ENCODE data around the gene HTR2B.
"Not testable (repeated sequence)": the region's sequence is repeated elsewhere in the genome, so short reads cannot be mapped to it uniquely, and the experiment has no call there.

Gene HTR2B

DNA sequence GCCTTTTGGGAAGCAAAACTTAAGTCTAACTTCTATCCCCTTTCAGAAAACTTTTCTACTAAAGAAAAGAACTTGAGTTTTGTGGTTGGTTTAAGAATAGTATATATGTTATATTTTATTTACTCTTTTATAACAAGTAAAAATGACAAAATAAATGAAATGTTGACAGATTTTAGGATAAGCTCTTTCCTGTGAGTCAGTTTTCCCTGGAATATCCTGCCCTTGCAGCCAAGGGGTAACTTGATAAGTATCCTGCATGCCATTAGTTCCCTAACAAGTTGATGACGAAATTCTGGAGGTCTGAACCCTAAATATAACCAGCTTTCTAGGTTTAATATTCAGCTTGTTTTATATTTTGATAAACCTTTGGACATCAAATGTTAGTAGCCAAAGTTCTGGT lies 7.3 kb upstream of the HTR2B start:
- DNase-seq: no peak

DNA sequence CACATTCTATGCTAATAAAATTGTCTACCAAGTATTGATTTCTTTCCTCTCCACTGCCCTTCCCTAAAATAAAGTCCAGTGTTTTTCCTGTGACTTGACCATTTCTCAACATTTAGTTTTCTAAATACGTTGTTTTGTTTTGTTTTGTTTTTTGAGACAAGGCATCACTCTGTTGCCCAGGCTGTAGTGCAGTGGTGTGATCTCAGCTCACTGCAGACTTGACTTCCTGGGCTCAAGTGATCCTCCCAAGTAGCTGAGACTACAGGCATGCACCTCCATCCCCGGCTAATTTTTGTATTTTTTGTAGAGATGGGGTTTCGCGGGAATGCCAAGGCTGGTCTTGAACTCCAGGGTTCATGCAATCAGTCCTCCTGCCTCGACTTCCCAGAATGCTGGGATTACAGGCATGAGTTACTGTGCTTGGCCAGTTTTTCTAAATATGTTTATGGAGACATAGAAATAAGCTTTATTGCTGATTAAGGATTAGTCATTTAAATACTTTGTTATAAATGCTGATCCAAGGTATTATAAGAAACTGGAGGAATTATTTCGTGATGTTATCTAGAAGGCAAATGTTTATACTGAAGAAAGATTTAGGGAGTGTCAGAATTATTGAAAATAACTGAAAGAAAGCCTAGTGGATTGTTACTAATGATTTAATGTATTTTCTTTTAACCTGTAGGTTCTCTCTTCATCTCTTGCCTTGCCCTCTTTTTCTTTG lies 5.7 kb upstream of the HTR2B start:
- no peak for DNase-seq

DNA sequence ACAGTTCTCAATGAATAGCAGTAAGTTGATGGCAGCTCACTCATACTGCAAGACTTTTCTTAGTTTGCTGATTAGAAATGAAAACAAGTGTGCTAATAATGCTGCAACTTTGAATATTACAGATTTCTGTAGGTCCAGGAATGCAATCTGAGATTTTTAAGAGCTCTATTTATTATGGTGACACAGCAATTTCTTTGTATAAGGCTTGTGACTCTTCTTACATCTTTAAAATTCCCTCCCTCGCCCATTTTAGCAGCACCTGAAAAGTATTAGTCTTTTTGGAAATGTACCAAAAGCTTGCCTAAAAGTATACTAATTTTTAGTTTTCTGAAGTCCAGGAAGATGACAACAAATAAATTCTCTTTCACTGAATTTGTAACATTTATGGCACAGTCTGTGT lies 4.4 kb upstream of the HTR2B start:
- DNase-seq: no peak

DNA sequence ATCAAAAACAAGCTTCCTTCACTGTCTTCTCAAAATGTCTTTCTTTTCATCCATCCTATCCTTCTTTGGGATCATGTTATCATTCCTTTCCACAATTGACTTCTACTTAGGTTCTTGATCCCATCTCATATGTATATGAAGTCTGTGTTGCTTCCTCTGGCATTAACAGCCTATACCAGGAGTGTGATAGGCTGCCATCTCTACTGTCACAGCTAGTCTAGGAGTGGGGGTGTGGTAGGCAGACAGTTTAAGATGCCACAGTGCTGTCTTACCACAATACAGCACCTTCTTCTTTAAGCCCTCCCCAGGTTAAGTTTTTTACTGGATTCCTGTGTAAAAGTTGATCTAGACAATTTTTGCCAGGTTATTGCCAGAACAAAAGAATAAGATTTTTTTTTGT lies 3.7 kb upstream of the HTR2B start:
- no peak for DNase-seq

DNA sequence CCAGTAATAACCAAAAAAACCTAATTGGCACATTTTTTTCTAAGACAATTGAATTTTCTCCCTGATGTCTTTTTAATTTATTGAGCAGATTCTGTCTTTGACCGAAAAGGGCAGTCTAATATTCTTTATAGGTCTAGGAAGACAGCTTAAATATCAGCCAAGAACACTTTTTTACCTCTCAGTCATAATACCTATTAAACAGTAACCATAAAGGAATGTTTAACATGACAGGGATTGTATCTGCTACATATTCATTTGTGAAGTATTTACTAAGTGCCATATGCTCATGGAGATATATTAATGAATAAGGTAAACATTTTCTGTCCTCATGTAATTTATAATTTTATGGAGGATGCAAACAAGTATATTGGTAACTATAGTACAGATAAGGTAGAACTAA lies 3.1 kb upstream of the HTR2B start:
- no peak for DNase-seq

GRCh38 chr2:231127480-231127879 lies 2.6 kb upstream of the HTR2B start:
- DNase-seq: no peak

DNA sequence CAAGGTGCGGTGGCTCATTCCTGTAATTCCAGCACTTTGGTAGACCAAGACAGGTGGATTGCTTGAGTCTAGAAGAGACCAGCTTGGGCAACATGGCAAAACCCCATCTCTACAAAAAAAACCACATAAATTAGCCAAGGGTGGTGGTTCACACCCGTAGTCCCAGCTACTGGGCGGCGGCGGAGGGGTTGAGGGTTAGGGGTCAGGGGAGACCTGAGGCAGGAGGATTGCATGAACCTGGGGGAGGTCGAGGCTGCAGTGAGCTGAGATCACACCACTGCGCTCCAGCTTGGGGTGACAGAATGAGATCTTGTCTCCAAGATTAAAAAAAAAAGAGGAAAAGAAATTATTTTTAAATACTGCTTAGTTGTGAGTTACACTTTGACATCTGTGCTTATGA lies 1.3 kb upstream of the HTR2B start:
- DNase-seq: no peak

DNA sequence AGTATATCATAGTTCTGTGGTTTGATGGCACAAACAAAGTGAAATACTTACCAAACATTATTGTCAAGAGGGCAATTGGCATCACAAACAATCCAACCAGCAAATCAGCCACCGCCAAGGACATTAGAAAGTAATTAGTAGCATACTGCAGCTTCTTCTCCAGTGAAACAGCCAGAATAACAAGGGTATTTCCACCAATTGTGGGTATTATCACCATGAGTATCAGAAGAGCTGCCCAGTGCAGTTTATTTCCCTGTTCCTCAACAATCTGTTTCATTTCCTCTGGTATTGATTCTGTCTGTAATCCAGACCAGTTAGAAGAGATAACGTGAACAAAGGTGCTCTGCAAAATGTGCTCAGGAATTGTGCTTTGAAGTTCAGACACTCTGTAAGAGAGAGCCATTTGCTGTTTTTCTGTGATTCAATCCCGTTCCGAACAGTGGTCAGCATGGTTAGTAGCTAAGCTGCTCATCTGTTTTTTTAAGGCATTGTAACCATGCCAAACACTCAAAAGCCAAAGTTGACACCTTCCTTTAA lies 1.4 kb downstream of the HTR2B start:
- no peak for DNase-seq

DNA sequence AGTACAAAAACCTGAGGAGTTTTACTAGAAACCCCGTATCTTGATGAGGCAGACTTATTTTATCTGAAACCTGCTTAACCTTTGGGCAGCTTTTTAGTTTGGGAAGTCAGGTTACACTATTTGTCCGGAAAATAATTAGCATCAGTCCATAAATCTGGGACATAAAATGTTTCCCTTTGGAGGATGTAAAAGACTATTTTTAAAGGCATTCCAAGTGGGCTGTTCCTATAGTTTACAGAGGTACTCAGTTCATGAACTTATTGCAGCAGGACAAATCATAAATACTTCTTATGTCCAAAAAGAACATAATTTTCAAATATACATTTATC lies 6.3 kb downstream of the HTR2B start:
- DNase-seq: no peak

- no peak for DNase-seq
These were observed 6.8 kb downstream of the HTR2B start for GRCh38 chr2:231117922-231118613.

DNA sequence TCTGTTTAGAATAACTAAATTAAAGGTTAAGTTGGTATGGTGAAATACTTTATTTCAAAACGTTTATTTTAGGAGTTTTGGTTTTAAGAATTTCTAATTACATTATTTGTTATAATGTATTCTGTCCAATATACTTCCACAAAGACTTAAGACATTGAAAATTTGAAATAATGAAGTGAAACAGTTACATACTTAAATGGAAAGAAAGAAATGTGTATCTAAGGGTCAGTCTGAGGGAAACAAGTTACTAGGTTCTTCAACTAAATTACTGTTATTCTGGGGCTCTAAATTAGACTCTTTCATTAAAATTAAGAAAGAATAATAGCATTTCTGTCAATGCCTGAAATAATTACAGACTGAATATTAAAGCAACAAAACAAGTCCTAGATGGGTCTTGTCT lies 7.7 kb downstream of the HTR2B start:
- DNase-seq: no peak

- DNase-seq: no peak
These were observed 9.2 kb downstream of the HTR2B start for GRCh38 chr2:231115651-231116050.

- no peak for DNase-seq
These were observed 11.4 kb downstream of the HTR2B start for GRCh38 chr2:231113489-231113888.

- DNase-seq: no peak
These were observed 12.9 kb downstream of the HTR2B start for GRCh38 chr2:231111987-231112386.

GRCh38 chr2:231110551-231110950 lies 14.3 kb downstream of the HTR2B start:
- no peak for DNase-seq

DNA sequence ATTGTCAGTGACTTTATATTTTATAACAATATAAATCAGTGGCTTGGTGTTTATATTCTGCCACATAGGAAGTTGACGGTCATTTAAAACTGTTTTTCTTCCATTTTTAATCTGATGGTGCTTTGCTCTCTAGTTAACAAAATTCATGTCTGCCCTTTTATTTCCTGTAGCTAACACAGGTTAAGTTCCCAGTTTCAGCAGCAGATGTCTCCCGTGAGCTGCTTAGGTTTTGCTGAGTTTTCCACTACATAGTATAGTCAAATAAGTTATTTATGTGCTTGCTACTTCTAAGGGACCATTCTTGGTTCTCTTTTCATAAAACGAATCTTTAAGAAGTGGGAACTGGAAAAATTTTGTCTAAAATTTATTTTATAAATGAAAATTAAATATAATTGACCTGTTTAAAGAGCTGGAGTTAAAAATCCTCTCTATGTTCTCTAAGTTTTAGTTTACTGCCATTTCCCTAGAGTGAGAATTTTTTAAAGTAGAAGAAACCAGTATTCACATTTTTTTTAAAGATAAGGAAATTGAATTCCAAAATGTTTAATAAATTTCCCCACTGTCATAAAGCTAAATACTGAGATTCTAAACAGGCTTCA lies 20.6 kb downstream of the HTR2B start:
- DNase-seq: peak in 3 of 4 experiments; percentile 13 to 18 (median 16)

- no peak for DNase-seq
These were observed 22.1 kb downstream of the HTR2B start for GRCh38 chr2:231102772-231103171.

DNA sequence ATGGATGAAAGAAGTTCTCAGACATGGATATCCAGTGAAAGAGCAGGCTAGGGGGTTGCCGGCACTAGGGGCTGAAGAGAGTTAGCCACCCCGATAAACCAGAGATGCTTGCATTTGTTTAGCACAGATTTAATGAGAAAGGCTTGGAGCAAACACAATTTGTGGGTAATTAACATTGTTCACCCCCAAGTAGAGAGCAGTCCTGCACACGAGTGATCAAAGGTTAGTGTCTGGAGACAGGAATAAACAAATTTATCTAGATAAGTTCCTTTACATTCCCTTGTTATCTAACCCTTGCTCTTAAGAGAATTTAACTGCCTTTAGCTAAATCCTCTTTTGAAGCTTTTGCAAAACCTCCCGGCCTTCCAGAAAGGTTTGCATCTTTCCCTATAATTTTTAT lies 23.9 kb downstream of the HTR2B start:
- DNase-seq: no peak

DNA sequence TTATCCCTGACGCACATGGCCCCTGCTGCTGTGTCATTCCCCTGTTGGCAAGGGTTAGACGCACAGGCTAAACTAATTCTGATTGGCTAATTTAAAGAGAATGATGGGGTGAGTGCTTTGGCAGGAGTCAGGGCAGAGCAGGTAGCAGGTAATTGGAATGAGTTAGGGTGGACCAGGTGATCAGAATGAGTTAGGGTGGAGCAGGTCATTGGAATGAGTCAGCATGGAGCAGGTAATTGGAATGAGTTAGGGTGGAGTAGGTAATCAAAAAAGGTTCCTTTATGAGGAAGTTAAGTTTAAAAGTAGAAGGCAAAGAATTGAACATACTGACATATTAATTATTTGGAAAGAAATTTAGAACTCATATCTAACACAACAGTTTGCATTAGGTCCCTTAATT lies 24.5 kb downstream of the HTR2B start:
- not testable (repeated sequence) for DNase-seq

- DNase-seq: no peak
These were observed 24.9 kb downstream of the HTR2B start for GRCh38 chr2:231099918-231100317.

GRCh38 chr2:231094736-231095346 lies 30.0 kb downstream of the HTR2B start:
- no peak for DNase-seq

DNA sequence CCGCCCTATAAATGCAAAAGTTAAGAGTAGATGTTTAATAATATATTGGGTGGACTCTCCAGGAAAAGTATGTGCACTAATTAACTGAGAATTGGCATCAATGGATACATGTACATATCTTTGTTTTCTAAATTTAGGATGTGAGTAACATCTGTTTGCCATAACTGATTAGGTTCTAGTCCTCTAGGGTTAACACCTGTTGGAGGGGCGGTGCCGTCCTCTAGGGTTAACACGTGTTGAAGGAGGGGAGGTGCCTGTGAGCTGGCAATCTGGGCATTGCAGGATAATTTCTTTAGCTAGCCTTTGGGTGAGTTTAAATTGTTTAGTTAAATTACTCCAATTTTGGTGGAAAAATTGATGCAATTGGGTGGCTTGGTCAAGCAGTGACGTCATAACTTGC lies 30.9 kb downstream of the HTR2B start:
- no peak for DNase-seq

DNA sequence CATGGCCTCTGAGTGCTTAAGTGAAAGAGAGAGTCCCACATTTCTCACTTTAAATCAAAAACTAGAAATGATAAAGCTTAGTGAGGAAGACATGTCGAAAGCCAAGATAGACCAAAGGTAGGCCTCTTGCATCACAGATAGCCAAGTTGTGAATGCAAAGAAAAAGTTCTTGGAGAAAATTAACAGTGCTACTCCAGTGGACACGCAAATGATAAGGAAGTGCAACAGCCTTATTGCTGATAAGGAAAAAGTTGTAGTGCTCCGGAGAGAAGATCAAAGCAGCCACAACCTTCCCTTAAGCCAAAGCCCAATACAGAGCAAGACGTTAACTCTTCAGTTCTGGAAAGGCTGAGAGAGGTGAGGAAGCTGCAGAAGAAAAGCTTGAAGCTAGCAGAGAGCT lies 36.1 kb downstream of the HTR2B start:
- no peak for DNase-seq

DNA sequence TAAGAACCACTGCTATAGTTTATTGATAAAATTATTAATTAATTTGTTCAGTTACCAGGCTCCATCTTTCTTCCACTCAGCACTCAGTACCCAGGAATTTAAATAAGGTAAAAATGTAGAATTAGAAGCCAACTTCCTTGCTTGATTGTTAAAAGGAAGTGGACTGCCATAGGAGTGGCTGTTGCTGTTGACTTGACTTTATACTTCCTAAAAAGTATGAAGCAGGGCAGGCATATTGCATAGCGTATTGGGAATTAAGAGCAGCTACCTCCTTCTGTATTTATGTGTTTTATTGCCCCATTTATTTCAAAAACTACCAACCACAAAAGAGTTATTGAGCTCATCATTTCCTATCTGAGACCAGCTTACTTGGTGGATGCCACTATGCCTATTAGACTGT lies 40.3 kb downstream of the HTR2B start:
- no peak for DNase-seq
